SK-N-SH (cell line): Measurements from ENCODE around the gene CYLD. TPM values are rescaled to one million over a fixed set of nuclear protein-coding genes. Genes with fewer than 3 reads are reported as not detected.
A peak's percentile ranks its signal among the peaks of the same experiment; 100 is the strongest.

Experiments
- CTCF ChIA-PET: fragments of 300-600, 350-600 bp; formaldehyde crosslinking; extraction: SDS; loops from one replicate; lab custom pipeline; 2021; lab: Yijun Ruan, JAX
- POLR2A ChIA-PET: fragments of 350-600 bp; sonication (Branson Sonifier 250); formaldehyde crosslinking; extraction: SDS; loops from one replicate; lab custom pipeline; 2020; ENCODE audit warnings: antibody characterized with exemption, inconsistent platforms; lab: Yijun Ruan, JAX
- DNase-seq: peaks from one replicate; pipeline ENCODE4 v3.0.0; 2012
- H2AFZ ChIP-seq: fragments of 200-600 bp; sonication (generic); 2 replicates; pipeline ENCODE4 v1.8.1; 2016; ENCODE audit warnings: antibody characterized with exemption, mild to moderate bottlenecking, low read depth
- H3F3A ChIP-seq: fragments of 200-600 bp; sonication (generic); replicated peaks from 2 replicates; pipeline ENCODE3; 2016; ENCODE audit warnings: antibody characterized with exemption, mild to moderate bottlenecking; ENCODE audit not compliant: insufficient read depth
- H3K27ac ChIP-seq, 2 experiments: fragments of 200-500 bp in 1 of 2; fragments of 200-600 bp in 1 of 2; sonication (Bioruptor generic) in 1 of 2; sonication (generic), shearing (Covaris generic) in 1 of 2; 2 replicates each; pipeline versions ENCODE4 v1.5.1 to v1.6.1; 2014 to 2016; ENCODE audit warnings: low read depth in 2 of 2, inconsistent platforms in 1 of 2, low read length in 1 of 2, mild to moderate bottlenecking in 1 of 2, mixed read lengths in 1 of 2
- H3K27me3 ChIP-seq: fragments of 200-600 bp; sonication (generic), shearing (Covaris generic); 2 replicates; pipeline ENCODE4 v1.6.1; 2016; ENCODE audit warnings: mixed run types; ENCODE audit not compliant: insufficient read depth
- H3K36me3 ChIP-seq, 2 experiments: fragments of 200-500 bp in 1 of 2; fragments of 200-600 bp in 1 of 2; sonication (Bioruptor generic) in 1 of 2; sonication (generic) in 1 of 2; replicated peaks in 1 of 2; 2 replicates each; pipeline versions ENCODE3 to v1.5.1; 2014 to 2016; ENCODE audit warnings: low read length in 1 of 2, mild to moderate bottlenecking in 1 of 2; ENCODE audit not compliant: insufficient read depth in 2 of 2, control insufficient read depth in 1 of 2
- H3K4me1 ChIP-seq, 2 experiments: fragments of 200-500 bp in 1 of 2; fragments of 200-600 bp in 1 of 2; sonication (Bioruptor generic) in 1 of 2; sonication (generic), shearing (Covaris generic) in 1 of 2; 2 replicates each; pipeline versions ENCODE4 v1.5.1 to v1.6.1; 2014 to 2016; ENCODE audit warnings: low read depth in 1 of 2, low read length in 1 of 2, mixed run types in 1 of 2; ENCODE audit not compliant: insufficient read depth in 2 of 2, control insufficient read depth in 1 of 2
- H3K4me2 ChIP-seq: fragments of 200-600 bp; sonication (generic), shearing (Covaris generic); 2 replicates; pipeline ENCODE4 v1.6.1; 2017; ENCODE audit warnings: mixed run types
- H3K4me3 ChIP-seq, 2 experiments: fragments of 200-500 bp in 1 of 2; fragments of 200-600 bp in 1 of 2; sonication (Bioruptor generic) in 1 of 2; sonication (generic), shearing (Covaris generic) in 1 of 2; 2 replicates each; pipeline versions ENCODE4 v1.5.1 to v1.8.1; 2014 to 2016; ENCODE audit warnings: low read depth in 2 of 2, inconsistent platforms in 1 of 2, low read length in 1 of 2, mild to moderate bottlenecking in 1 of 2, mixed read lengths in 1 of 2, moderate library complexity in 1 of 2
- H3K79me2 ChIP-seq: fragments of 200-600 bp; sonication (generic); 2 replicates; pipeline ENCODE4 v1.8.1; 2017; ENCODE audit warnings: mild to moderate bottlenecking; ENCODE audit not compliant: insufficient read depth
- H3K9ac ChIP-seq: fragments of 200-600 bp; sonication (generic); 2 replicates; pipeline ENCODE4 v1.6.1; 2017; ENCODE audit warnings: mixed run types
- H3K9me2 ChIP-seq: fragments of 200-600 bp; sonication (generic); 2 replicates; pipeline ENCODE4 v1.6.1; 2017; ENCODE audit warnings: mixed run types
- H3K9me3 ChIP-seq: fragments of 200-600 bp; sonication (generic); 2 replicates; pipeline ENCODE4 v1.6.1; 2017; ENCODE audit warnings: mixed run types, mild to moderate bottlenecking, moderate library complexity
- H4K20me1 ChIP-seq: fragments of 200-600 bp; sonication (generic); 2 replicates; pipeline ENCODE4 v1.6.1; 2017; ENCODE audit warnings: mild to moderate bottlenecking, mixed run types; ENCODE audit not compliant: insufficient read depth
- FOSL2 ChIP-seq: IDR thresholded peaks from 2 replicates; pipeline ENCODE4 v1.4.0; 2012; ENCODE audit warnings: low read depth, mild to moderate bottlenecking, moderate library complexity, borderline replicate concordance
- MEF2A ChIP-seq: IDR thresholded peaks from 2 replicates; pipeline ENCODE4 v1.4.0; 2012; ENCODE audit warnings: low read depth, borderline replicate concordance
- MXI1 ChIP-seq: IDR thresholded peaks from 2 replicates; pipeline ENCODE4 v1.6.1; 2012; ENCODE audit warnings: mild to moderate bottlenecking, low read depth, low read length, improper control_type of control experiment
- NFIC ChIP-seq: IDR thresholded peaks from 2 replicates; pipeline ENCODE4 v1.4.0; 2012; ENCODE audit warnings: borderline replicate concordance
- SIN3A ChIP-seq: IDR thresholded peaks from 2 replicates; pipeline ENCODE4 v1.6.1; 2012; ENCODE audit warnings: low read depth, mild to moderate bottlenecking, low read length, moderate library complexity, borderline replicate concordance
- TAF1 ChIP-seq: IDR thresholded peaks from 2 replicates; pipeline ENCODE4 v1.6.1; 2012; ENCODE audit warnings: low read depth, mild to moderate bottlenecking, low read length, moderate library complexity, borderline replicate concordance
- YY1 ChIP-seq: IDR thresholded peaks from 2 replicates; pipeline ENCODE4 v1.4.0; 2012; ENCODE audit warnings: low read depth, mild to moderate bottlenecking
- whole genome bisulfite sequencing: methylation state at CpG from one replicate; pipeline ENCODE4 v1.1.6; 2017; ENCODE audit warnings: low lambda C conversion rate; 5-methylcytosine and 5-hydroxymethylcytosine counted together
- polyA plus RNA-seq, 3 experiments: library from polyadenylated mRNA; depleted of rRNA; stranded (reverse); fragments of >200 nt; gene quantifications; 2 replicates each; pipeline ENCODE4 v1.2.3, GENCODE V29; 2012
- TF ChIP-seq, protein P1 (sequence below): IDR thresholded peaks from 2 replicates; pipeline ENCODE4 v1.4.0; 2012; ENCODE audit warnings: low read depth
- TF ChIP-seq, protein P2 (sequence below): fragments of 150-350 bp; IDR thresholded peaks from 2 replicates; pipeline ENCODE4 v1.6.1; 2017; ENCODE audit warnings: antibody characterized with exemption, low read length, low read depth, borderline replicate concordance
- TF ChIP-seq, protein P3 (sequence below): fragments of 150-350 bp; IDR thresholded peaks from 2 replicates; pipeline ENCODE4 v1.6.1; 2016; ENCODE audit warnings: mild to moderate bottlenecking, low read depth, low read length

The CYLD gene
- polyA plus RNA-seq, 1 of the 3 experiments (the other 2 are of a cell fraction), result 6.5 TPM

DNA sequence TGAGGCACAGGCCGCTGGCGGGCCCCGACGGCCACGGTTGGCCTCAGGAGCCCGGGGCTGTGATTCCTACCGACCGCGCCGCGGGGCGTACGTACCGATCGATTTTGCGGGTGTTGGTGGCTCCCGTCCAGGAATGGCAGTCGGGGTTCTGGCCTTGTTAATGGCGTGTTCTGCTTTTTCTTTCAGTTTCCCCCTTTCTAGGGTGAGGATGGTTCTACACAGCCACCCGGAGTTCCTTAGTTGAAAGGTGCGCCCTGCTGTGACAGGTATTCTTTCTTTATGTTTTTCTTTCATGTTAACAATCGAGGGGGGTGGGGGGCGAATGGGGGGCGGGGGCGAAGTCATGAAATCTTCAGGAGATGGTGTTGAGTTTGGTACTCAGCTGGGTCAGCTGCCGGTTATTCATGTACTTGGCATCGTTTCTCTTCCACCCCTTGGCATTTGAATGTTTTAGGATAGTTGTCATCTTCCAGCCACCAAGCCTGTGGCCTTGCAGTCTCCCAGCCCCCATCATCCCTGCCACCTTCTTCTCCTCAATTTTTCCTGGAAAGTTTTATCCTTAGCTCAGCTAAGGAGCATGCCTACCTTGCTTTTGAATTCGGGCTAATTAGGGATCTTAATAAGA lies 802 bp downstream of the CYLD start:
- peaks cover 4% of the 10 kb centered on the region; the same call in 1 of the 2 replicates for H3K79me2 ChIP-seq

DNA sequence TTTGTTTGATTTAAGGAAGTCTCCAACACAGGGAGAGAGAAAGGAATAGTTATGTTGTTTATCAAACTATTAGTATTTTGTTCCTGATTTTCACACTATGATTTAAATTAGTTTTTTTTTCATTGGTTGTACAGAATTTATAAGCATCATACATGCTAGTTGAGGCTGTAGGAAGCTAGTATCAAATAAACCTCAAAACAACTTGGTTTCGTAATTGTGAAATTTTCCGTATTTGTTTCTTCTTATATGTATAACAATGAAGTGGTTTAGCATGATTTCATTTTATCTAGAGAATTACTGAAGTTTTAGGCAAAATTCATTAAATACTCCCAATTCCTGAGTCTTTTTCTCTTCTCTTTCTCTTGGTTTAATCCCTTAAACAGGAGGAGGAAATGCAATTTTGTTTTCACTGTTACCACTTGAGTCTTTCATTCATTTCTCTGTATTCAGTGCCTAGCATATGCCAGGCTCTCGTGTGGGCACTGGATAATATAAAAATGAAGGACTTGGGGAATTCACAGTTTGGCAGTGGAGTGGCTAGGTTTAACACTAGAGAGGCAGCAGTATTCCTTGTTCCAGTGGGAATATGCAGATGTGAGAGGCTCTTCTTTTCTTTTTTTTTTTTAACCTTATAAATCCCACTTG lies 1.8 kb downstream of the CYLD start:
- no peaks in the 10 kb centered on the region for H3K9me2 ChIP-seq
- H3K79me2 ChIP-seq, result peaks cover 4% of the 10 kb centered on the region; the same call in 1 of the 2 replicates
- H2AFZ ChIP-seq, result no peak overlapping the region
- WGBS, result 96% methylated on average over 3 of the region's 3 CpGs
- H3K27ac ChIP-seq, result peak overlapping the region in 1 of 2 experiments; percentile 27; a peak in 1 of 4 replicates
- peak overlapping the region; percentile 66 for H3K4me2 ChIP-seq
- ChIA-PET CTCF (interaction anchor here (1.1 to 2.0 kb wide), 3 partner anchors 23 to 78 kb away, joined by 3 to 7 read pairs (median 6); no protein-coding TSS in a partner anchor), POLR2A (no interaction called here)
- no peaks in the 10 kb centered on the region for H4K20me1 ChIP-seq
- no peaks in the 10 kb centered on the region for H3K27me3 ChIP-seq
- H3K4me1 ChIP-seq, result peaks cover 10 to 12% of the 10 kb centered on the region in 2 experiments; a peak in 3 of 4 replicates
- DNase-seq, result no peak
- peaks cover 8% of the 10 kb centered on the region for H3F3A ChIP-seq
- H3K9ac ChIP-seq, result 0 out of 2 replicates have a peak overlapping the region, but pooled peaks have one; percentile 22
- H3K4me3 ChIP-seq, result no peak overlapping the region
- peaks cover 0 to 3% of the 10 kb centered on the region in 2 experiments for H3K36me3 ChIP-seq
- TF ChIP-seq, protein P1, sequence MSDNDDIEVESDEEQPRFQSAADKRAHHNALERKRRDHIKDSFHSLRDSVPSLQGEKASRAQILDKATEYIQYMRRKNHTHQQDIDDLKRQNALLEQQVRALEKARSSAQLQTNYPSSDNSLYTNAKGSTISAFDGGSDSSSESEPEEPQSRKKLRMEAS, result no peak
- TF ChIP-seq, protein P2, sequence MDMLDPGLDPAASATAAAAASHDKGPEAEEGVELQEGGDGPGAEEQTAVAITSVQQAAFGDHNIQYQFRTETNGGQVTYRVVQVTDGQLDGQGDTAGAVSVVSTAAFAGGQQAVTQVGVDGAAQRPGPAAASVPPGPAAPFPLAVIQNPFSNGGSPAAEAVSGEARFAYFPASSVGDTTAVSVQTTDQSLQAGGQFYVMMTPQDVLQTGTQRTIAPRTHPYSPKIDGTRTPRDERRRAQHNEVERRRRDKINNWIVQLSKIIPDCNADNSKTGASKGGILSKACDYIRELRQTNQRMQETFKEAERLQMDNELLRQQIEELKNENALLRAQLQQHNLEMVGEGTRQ, result no peak
- TF ChIP-seq TAF1 (no peak), MEF2A (no peak), YY1 (no peak), FOSL2 (no peak)
- TF ChIP-seq, protein P3, sequence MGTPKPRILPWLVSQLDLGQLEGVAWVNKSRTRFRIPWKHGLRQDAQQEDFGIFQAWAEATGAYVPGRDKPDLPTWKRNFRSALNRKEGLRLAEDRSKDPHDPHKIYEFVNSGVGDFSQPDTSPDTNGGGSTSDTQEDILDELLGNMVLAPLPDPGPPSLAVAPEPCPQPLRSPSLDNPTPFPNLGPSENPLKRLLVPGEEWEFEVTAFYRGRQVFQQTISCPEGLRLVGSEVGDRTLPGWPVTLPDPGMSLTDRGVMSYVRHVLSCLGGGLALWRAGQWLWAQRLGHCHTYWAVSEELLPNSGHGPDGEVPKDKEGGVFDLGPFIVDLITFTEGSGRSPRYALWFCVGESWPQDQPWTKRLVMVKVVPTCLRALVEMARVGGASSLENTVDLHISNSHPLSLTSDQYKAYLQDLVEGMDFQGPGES, result no peak
- H3K9me3 ChIP-seq, result no peaks in the 10 kb centered on the region

More for the DNA sequence above, 802 bp downstream of the CYLD start:
- Histone ChIP-seq H2AFZ (peak overlapping the region; percentile 21; the same call in 1 of the 2 replicates), H3K4me2 (peak overlapping the region; percentile 83), H3K4me1 (peaks cover 10 to 12% of the 10 kb centered on the region in 2 experiments; a peak in 3 of 4 replicates), H3K36me3 (peaks cover 0 to 3% of the 10 kb centered on the region in 2 experiments), H3K9me2 (no peaks in the 10 kb centered on the region), H3K27ac (peak overlapping the region in 1 of 2 experiments; percentile 48; a peak in 3 of 4 replicates), H3K9ac (peak overlapping the region; percentile 83), H3K4me3 (peak overlapping the region; percentile 77 to 83), H3K27me3 (no peaks in the 10 kb centered on the region), H3K9me3 (no peaks in the 10 kb centered on the region), H3F3A (peaks cover 8% of the 10 kb centered on the region), H4K20me1 (no peaks in the 10 kb centered on the region)
- ChIA-PET POLR2A (no interaction called here), CTCF (interaction anchor here (1.8 kb wide), 1 partner anchor 64 kb away, joined by 7 read pairs; no protein-coding TSS in a partner anchor)
- TF ChIP-seq MXI1, result no peak
- no peak for TF ChIP-seq SIN3A
- peak; percentile 39; the same call in 1 of the 2 replicates for TF ChIP-seq NFIC
- DNase-seq, result no peak
- 6% methylated on average over 13 of the region's 28 CpGs for WGBS
